ENCODE results near the gene WDPCP.

DNA sequence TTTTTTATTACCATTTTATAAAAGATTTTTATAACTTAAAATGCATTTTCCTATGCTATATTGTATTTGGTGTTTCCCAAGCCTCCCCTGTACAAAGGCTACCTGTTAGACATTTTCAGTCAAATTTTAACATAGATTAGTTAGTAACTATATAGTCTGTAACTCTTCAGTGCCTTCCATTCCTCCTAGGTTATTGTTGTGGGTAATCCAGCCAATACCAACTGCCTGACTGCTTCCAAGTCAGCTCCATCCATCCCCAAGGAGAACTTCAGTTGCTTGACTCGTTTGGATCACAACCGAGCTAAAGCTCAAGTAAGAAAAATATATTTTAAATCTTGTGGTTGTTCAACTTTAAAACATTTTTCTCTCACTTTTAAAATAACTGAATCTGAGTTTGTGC is 10.7 kb upstream of the WDPCP start:
- no peak for TF ChIP-seq CTCF (conservative IDR thresholded peaks at IDR 0.05)
- no peak for TF ChIP-seq EZH2 (IDR thresholded peaks at IDR 0.05; ENCODE audit: low read depth)
